Breast epithelium (tissue), 3 donors: ENCODE results near the gene PTPRO.

Experiments used
- CTCF ChIP-seq, 3 donors: fragments of 450-650 bp; IDR thresholded peaks; one replicate each; pipeline ENCODE4 v1.5.1; 2016 to 2017; ENCODE audit warnings: antibody characterized with exemption in 3 of 3, mild to moderate bottlenecking in 3 of 3, moderate library complexity in 3 of 3
- POLR2A ChIP-seq: fragments of 450-650 bp; IDR thresholded peaks from one replicate; pipeline ENCODE4 v1.6.1; 2016; ENCODE audit warnings: antibody characterized with exemption, mild to moderate bottlenecking, moderate library complexity

- TF ChIP-seq POLR2A (no peak), CTCF (IDR thresholded peaks at IDR 0.05) (no peak)
Measured at GRCh38 chr12:15364221-15365160, 42.2 kb downstream of the PTPRO start.
